ENCODE data around the gene UBALD1.

Gene UBALD1

DNA sequence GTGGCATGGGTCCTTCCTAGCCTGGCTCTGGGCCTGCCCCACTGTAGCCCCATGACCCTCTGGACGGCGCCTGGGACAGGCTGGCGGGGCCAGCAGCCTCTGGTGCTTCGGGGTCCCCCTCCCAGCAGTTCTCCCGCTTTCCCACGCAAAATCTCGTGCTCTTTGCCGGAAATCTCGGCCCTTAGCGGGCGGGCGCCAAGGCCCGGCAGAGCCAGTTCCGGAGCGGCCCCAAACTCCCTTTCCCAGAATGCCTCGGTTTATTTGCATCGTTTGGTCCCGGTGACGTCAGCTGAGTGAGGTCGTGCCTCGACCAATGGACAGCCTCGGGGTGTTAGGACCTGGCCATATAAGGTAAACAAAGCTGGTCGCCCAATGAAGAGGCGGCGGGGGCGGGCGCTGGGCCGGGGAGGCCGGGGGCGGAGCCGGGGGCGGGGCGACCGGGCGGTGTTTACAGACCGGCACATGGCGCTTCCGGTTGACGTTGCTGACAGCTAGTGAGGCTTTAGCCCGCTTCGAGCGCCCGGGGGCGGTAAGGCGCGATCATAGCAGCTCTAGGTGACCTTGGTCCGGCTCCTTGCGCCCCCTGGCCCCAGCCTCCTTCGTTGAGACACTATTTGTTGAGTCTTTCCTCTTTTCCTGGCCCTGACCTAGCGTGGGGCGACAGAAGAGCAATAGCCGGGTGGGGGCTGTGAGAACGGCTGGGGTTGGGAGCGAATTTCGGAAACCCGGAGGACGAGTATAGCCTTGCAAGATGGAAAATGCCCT lies 1.5 kb upstream of the UBALD1 start:
- peak; percentile 100 for DNase-seq (ENCODE audit: low read depth)

DNA sequence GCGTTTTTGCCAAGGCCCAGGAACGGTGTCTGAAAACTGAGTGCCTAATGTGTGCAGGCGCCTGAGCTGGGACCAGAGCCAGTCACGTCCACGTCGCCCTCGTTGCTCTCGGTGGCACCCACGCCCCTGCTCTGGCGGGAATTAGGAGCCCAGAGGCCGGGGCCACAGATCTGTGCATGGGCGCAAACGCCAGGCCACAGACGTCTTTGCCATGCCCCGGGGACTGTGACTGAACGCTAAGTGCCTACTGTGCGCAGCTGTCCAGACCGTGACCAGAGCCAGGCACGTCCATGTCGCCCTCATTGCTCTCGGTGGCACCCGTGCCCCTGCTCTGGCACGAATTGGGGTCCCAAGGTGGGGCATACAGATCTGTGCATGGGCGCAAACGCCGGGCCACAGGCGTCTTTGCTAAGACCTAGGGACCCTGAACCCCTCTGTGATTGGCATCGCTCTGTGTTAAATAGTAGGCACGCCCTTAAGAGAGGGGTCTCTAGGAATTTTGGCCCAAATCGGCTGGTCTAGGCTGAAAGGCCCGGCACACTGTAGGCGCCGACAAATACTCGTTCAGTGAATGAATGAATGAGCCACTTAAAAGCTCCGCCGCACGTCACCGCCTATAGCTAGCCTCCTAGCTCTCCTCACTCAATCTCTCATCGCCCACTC lies 827 bp upstream of the UBALD1 start:
- no peak for DNase-seq (ENCODE audit: low read depth)

DNA sequence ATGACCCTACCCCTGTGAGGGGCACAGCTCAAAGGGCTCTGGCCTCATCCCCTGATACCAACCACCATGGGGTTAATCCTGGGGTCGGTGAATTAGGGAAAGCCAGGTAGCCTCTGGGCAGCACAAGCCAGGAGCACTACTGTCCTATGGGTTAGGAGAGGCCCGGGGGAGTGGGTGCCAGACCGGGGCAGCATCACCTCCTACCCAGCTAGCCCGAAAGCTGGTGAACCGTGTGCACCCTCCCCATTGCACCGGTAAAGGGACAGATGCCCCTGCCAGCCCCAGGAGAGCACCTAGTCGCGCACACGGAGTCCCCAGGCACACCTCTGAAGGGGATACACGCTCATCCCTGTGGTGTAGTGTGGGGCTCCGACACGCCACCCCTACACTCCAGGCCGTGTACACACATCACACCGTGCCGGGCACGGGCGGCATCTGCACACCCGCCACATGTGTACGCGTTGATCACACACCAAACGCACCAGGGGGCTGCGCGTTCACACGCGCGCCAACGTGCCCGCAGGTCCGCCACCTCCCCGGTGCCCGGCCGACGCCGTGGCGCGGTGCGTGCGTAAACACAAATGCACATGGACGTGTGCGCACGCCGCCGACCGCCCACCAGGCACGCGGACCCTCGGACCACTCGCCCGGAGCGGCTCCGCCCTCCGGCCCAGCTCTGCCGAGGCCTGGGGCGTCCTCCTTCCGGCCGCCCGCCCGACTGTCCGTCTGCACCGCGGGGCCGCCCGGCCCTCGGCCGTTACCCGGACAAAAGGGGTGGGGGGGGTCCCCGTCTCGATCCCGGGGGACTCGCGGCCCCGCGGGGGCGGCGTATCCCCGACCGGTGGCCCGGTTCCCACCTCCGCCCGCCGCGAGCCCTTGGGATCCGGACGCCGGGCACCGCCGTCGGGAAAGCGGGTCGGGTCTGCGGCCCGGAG lies 785 bp downstream of the UBALD1 start:
- peak; percentile 53 for DNase-seq (ENCODE audit: low read depth)

DNA sequence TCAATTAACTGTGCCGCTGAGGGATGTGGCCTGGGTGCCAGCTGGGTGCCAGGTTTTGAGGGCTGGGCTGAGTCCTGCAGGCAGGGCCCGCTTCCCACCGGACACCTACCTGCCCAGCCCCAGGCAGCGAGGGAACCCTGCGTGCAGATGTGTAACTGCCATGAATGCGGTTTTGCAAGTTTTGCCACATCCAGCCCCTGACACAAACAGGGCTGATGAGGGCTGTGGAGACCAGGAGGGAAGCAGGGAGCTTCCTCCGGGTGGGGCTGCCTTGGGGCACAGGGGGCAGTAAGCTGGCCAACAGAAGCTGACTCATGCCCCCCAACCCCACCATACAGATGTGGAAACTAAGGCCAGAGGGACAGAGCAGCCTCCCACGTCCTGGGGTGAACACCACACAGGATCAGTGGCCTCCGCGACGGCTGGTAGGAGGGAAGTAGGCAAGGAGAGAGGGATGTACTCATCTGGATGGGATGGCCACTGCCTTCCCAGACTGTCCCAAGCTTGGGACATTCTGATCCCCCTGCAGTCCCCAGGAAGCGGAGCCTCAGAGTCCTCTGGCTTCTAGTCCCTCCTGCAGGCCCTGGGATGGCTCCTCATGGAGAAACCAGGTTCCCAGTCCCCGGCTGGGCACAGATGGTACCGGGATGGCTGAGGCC lies 1.6 kb downstream of the UBALD1 start:
- DNase-seq (ENCODE audit: low read depth): peak; percentile 15

DNA sequence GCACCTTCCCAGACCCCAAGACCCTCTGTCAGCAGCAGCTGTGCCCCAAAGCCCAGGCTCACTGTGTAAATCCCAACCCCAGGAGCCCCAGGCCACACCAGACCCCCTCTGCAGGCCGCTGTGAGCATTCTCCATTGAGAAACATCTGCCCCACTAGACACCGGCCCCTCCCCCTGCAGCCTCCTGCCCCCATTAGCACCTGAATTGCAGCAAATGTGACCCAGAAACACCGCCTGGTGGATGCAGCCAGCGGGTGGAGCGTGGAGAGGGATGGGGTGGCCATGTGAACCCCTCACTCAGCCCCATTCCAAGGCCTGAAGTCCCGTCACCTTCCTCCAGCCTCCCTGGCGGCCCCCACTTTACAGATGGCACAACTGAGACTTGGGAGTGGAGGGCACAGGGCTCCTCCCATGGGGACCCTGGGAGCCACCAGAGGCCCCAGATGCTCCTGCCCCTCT lies 2.2 kb downstream of the UBALD1 start:
- no peak for DNase-seq (ENCODE audit: low read depth)

DNA sequence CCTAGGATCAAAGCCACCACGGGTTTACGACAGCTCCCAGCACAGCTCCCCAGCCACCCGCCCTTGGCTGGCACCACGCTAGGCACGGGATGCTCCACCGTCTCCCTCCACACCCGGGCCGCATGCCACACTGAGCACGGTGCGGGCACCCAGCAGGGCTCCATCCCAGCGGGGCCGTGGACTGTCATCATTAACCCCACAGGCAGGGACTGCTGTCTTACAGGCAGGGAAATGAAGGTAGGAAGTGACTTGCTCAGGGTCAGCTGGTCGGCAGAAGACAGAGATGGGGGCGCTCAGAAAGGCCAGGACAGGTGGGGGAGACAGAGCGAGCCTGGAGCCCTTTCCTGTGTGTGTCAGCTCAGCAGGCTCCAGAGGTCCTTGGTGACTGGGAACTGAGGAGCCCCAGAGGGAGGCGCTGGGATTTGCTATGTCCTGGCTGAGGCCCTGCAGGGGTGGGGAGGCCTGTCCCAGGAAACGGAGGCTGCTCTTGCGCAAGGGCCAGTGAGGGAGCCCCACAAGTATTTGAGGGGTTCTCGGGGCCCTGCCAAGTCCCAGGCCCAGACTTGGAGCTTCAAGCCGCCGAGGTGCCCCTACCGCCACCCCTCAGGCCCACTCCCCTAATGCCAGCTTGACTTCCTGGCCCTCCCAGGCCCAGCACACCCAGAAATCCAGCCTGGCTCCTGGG lies 3.2 kb downstream of the UBALD1 start:
- no peak for DNase-seq (ENCODE audit: low read depth)

DNA sequence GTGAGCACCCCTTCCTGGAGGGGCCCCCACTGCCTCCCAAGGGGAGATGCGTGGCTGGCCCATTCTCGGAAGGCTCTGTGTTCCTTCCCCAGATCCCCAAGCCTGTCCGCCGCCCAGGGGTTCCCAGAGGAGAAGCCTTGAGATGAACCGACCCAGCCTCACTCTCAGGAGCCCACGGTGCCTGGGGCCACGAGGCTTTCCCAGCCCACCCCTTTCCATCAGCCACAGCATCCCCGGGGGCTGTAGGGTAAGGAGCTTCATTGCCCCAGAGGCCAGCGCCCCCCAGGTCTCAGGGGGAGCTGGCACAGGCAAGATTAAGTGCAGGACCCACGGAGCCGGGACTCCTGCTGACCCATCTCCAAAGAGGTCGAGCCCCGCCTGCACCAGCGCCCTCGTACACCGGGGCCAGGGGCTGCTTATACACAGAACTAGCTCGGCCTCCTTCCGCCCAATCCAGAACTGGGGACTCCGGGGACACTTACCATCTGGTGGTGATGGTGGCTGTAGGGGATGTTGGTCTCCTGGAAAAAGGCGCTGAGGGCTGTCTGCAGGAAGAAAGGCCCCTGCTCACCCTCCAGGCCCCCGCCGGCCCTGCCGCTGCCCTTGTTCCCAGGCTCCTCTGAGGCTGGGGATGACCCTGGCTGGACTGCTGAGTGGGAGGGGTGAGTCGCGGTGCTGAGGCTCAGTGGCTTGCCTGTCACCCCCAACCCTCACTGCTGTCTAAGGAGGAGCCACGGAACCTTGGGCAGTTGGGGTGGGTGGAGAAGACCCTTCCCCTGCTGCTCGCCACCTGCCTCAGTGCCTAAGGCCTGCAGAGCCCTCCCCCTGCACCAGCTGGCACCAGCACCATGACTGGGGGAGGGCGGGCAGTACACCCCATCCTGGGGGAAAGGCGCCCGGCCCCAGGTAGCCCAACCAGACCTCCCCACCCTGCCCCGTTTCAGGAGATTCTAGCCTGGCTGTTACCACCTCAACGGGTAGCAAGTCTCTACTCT lies 4.4 kb downstream of the UBALD1 start:
- no peak for DNase-seq (ENCODE audit: low read depth)

DNA sequence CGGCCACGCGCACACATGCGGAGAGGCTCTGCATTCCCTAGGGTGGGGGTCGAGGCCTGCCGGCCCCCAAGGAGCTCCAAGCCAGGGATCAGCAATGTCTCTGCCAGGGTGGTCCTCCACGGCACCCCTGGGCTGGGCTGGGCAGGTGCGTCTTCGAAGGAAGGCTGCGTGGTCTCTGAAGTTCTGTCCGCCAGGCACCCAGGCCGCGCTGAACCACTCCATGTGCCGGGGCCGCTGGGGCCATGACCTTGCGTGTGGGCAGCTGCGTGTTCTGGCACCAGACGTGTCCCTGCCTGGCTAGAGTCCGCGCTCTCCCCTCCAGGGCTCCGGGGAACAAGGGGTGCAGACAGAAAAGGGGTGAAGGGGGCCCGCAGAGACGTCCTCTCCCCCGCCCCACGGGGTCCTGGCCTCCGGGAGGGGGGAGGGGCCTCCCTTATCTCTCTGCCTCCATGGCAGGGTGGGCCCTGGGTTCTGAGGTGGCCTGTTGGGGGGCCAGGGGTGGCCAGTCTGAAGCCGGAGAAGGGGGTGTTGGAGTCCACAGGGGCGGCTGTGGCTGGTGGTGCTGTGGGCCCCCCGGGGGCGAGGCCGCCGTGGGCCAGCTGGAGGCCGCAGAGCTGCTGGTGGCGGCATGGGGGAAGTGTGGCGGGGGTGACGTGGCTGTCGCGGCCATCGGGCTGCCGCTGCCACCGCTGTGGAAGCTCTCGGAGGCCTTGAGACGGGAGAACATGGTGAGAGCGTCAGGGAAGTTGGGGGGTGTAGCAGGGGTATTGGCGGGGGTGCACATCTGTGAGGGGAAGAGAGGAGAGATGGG lies 5.3 kb downstream of the UBALD1 start:
- DNase-seq (ENCODE audit: low read depth): no peak

DNA sequence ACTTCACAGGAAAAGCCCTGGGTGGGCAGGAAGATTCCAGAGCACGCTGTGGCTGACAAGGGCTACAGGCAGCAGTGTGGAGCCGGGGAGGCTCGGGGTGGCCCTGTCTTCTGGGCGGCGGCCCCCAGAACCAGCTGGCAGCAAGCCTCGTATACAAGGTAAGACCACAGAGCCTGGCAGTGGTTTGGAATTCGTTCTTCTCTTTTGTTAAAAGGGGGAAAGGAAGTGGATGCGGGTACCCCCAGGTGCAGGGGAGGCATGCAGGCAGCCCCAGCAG lies 6.0 kb downstream of the UBALD1 start:
- DNase-seq (ENCODE audit: low read depth): no peak

DNA sequence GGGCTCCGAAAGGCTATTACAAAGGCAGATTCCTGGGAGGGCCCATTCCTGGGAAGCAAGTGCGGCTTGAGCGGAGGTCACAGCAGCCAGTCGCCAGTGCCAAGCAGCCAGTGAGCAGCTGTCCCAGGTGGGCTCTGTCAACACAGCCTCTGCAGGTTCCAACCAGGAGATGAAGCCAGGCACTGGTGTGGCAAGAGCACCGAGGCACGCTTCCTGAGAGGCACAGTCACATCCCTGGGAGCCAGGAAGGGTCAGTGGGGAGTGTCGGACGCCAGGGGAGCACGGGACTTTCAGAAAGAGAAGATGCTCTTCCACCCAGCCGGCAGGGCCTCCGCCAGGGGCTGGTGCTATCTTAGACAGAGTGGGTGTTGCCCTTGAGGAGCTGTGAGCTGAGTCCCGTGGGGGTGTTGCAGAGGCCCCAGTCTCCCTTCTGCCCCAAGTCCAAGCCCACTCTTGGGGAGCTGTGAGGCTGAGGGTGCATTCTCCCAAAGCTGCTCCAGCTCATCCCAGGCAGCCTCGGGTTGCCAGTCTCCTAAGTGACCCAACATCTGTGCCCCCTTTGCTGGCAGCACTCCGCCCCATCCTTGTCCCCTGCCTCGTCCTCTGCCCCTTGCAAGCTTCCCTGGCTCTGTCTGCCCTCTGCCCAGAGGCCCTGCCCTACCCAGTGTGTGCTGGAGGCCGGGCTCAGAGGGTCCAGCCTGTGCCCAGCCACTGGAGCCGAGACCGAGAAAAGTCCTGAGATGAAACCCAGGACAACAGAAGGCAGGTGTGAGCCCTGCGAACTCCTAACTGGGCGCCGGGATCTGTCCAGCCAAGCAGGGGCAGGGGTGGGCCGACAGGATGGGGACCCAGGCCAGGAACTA lies 6.6 kb downstream of the UBALD1 start:
- DNase-seq (ENCODE audit: low read depth): no peak

DNA sequence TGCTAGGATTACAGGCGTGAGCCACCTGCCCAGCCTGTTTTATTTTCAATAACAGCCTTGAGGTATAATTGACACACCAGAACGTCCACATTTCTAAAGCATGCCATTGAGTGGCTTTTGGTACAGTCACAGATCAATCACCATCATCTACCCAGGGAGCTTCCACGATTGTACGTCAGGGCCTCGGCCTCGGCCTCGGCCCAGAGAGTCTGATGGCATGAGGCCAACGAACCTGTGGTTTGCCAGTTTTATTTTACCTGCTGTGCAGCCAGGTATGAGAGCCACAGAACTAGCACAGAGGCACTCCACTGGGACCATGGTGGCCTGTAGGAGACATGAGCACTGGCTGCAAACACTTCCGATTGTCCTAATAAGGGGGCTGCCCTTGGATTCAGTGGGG lies 8.3 kb downstream of the UBALD1 start:
- DNase-seq (ENCODE audit: low read depth): no peak

DNA sequence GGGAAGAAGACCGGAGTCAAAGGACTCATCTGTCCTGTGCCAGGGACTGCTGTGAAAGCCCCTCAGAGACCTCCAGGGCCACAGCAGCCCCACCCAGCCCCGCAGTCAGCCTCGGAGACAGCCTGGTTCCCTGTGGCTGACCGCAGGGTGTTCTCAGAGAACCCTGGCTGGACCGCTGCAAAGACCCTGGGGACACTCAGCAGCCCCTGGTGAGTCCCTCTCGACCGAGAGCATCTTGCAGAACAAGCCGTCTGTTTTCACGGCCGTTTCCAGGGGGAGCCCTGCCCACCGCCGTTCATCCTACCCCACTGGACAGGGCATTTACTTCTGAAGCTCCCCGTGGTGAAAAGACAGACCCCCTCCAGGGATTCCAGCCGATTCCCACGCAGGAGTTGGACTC lies 10.3 kb downstream of the UBALD1 start:
- DNase-seq (ENCODE audit: low read depth): no peak

DNA sequence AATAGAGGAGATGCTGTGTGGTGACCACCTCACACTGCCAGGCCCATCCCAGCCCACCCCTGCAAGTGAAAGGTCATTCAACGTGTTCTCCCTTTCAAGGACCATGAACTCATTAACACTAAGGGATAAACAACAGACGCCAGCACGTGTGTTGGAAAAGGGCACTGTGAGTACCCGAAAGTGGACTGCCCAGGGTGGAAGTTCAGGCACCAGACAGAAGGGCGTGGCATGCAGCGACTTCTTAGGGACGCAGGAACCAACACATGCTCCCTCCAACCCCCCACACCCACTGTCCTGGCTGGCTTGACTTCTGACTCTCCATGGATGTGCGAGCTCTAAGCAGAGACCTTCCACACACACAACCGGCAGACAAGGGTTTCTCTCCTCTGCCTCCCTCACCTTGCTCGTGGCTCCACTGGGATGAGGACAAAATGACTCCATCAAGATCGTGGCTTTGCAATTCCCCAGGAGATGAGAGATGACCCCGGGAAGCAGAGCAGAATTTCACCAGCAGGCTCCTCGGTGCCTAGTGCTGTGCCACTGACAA lies 11.0 kb downstream of the UBALD1 start:
- DNase-seq (ENCODE audit: low read depth): no peak

DNA sequence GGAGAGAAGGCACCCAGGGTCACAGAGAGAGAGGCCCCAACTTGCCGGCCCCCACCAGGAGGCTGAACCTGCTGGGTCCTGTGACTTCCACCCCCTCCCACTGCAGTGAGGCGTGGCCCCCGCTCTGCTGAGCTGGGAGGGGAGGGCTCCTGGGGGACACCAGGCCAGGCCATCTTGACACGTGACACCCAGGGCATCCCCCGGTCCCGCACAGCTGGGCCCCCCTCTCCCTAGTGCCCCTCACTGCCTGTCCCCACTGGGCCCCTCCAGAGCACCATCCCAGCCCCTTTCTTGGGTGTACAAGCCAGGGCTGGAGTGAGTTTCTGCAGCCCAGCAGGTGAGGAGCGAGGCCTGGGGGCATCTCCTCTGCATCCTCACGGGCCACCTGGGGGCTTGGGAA lies 12.4 kb downstream of the UBALD1 start:
- no peak for DNase-seq (ENCODE audit: low read depth)

DNA sequence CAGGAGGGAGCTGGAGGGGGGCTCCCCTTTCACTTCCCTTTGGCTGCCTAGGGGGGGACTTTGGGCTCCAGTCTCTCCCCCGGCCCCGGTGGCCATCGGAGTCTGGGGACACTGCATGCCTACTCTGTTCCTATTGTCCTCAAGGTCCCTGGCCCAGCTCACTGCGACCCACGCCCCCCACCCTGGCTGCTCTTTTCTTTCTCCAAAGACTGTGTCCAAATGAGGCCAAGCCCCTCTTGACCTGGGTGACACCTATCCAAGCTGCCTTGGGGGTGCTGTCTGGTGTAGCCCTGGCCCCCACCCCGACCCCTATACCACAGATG lies 12.9 kb downstream of the UBALD1 start:
- DNase-seq (ENCODE audit: low read depth): no peak

DNA sequence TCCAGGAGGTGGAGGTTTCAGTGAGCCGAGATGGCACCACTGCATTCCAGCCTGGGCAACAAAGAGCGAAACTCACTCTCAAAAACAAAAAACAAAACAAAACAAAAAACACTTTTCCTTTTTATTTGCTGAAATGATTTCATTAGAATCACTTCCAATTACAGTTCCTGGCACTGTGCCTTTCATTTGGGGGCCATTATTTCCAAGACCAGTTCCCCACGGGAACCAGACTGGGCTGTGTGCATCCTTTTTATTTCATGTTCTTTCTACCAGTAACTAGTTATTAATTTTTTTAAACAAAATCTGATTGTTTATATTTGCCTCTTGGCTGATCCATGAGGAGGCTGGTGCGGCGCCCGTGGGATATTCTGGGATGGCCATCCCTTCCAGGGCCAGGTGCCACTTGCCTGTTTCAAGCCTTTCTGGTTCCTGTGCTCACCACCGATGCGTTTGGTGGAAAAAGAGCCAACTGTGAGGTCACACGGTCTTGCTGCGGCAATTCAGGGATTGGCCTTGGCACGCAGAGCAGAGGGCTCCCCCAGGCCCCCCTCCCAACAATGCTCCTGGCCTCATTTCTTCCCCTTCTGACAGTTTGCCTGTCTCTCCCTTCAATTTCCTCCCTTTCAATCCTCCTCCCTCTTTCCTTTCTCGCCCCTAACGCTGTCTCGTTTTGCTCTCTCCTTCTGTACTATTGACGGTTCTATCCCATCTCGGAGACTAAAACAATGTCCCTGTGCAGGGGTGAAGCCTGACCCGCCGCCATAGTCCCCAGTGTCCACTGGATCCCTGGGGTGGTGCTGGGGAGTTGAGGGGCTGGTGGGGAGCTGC lies 13.4 kb downstream of the UBALD1 start:
- no peak for DNase-seq (ENCODE audit: low read depth)

DNA sequence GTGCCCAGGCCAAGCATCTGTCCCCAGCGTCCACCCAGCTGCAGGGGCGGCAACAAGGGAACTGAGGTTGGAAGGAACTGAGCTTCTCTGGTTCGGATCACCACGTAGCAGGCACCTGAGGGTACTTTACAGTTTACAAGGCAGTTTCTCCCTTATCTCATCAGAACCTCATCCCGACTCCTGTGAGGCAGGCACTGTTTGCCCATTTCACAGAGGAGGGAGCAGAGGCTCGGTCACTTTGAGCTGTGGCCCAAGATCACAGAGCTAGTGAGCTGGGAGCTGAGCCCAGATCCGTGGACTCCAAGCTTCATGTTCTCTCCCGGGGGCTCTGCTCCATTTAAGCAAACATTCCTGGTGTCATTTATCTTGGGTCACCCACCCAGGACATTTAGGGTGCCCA lies 15.1 kb downstream of the UBALD1 start:
- DNase-seq (ENCODE audit: low read depth): no peak

DNA sequence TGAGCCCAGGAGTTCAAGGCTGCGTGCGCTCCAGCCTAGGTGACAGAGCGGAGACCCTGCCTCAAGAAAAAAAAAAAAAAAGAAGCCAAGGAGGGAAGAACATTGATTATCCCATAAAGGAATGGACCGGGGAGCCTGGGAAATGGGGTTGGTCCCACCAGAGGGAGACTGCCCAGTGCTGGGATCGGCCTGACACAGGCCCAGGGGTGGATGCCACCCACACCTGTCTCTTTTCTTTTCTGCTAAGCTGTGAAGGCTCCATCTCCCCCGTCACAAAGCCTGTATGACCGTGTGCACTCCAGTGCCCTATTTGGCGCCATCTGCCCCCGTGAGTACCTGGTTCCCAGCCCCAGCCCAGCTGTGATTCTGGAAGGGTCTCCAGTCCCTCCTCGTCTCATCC lies 15.7 kb downstream of the UBALD1 start:
- DNase-seq (ENCODE audit: low read depth): no peak
